Right kidney (tissue), 1 donor: ENCODE results near the gene CHPF2.

Experiments
- DNase-seq: peaks from one replicate; pipeline ENCODE4 v3.0.0-alpha.2; 2016

CHPF2 gene

DNA sequence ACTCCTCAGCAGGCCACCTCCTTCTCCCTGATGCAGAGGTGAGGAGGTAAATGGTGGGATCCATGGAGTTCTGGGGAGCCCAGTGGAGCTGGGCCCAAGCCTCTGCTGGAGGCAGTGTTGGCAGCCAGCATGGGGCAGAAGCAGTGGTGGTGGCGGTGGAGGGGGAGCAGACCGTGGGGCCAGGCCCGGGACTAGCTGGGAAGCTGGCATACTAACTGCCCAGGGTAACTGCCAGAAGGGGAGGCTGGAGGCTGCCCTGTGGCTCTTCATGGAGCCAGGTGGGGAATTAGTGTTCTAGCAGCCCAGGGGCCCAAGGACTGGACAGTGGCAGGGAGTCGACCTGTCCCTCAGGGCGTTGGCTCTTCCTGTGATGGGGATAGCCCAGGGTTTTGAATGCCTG is 32.3 kb downstream of the CHPF2 start:
- no peak for DNase-seq

DNA sequence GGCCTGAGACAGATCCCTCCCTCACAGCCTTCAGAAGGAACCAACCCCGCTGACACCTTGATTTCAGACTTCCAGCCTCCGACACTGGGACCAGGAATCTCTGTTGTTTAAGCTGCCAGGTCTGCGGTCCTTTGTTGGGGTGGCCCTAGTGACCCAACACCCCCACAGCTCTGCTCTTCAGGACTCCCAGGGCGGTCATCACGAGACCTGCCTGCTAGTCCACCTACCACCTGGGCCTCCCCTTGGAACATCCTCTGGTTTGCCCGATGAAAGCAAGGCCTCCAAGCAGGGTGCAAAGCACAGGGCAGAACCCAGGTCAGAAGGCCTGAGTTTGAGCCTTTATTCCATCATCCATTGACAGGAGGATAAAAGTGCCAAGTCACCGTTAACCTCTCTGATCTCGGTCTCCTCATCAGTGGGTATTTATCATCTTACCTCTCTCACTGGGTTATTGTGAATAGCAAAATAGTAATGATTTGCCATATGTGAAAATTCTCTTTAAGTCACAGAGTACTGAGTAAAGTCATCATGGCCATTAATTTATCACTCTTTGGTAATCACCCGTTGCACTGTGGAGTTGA is 33.2 kb downstream of the CHPF2 start:
- no peak for DNase-seq

GRCh38 chr7:151269511-151269910 is 37.2 kb downstream of the CHPF2 start:
- no peak for DNase-seq

GRCh38 chr7:151271699-151272355 is 39.5 kb downstream of the CHPF2 start:
- no peak for DNase-seq

DNA sequence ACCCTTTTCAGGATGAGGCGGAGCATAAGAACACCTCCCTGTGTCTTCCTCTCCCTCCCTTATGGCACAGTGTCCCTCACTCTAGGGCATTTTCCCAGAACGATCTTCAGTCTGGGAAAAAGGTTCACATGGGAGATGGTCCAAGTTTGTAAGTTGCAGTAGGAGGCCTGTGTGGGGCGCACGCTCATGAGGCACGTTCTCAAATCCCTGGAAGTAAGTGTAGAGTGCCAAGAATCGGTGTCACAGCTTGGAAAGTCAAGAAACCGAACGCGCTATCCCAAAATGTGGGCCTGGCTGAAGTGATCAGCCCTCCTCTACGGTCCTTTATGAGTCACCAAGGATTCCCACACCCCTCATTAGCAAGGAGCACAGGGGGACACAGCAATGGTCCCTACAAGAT is 40.1 kb downstream of the CHPF2 start:
- no peak for DNase-seq

- no peak for DNase-seq
Observed at GRCh38 chr7:151272877-151273276, 40.6 kb downstream of the CHPF2 start.

DNA sequence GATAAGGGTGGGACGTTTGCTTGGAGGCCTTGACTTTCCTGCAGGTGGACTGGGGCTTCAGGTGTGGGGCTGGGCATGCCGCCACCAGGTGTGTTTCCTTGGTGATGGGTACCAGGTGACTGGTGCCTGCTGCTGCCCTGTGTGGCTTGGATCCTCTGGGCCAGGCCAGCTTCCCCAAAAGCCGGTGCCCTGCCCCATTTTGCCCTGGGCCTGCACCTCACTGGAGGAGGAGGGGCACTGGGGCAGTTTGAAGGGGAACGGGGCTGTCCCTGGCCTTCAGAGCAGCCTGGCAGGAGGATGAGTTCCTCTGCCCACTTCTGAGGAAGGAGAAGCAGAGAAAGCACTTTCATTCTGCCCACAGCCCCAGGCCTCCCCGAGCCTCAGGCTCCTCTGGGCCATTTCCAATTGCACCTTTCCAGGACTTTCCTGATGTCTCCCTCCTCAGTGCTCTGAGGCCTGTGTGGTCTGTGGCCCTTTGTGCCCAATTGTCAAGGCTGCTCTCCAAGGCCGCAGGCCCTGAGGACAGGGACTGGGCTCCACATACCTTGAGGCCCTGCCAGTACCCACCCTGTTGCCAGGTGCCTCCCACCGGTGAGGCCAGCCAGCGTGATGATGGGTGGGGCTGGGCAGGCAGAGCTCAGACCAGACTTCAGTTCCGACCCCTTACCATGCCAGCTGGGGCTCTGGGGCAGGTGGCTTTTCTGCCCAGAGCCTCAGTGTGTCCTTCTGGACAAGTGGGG is 41.5 kb downstream of the CHPF2 start:
- no peak for DNase-seq

GRCh38 chr7:151274396-151274795 is 42.1 kb downstream of the CHPF2 start:
- no peak for DNase-seq

GRCh38 chr7:151274936-151275812 is 42.9 kb downstream of the CHPF2 start:
- DNase-seq, result no peak

DNA sequence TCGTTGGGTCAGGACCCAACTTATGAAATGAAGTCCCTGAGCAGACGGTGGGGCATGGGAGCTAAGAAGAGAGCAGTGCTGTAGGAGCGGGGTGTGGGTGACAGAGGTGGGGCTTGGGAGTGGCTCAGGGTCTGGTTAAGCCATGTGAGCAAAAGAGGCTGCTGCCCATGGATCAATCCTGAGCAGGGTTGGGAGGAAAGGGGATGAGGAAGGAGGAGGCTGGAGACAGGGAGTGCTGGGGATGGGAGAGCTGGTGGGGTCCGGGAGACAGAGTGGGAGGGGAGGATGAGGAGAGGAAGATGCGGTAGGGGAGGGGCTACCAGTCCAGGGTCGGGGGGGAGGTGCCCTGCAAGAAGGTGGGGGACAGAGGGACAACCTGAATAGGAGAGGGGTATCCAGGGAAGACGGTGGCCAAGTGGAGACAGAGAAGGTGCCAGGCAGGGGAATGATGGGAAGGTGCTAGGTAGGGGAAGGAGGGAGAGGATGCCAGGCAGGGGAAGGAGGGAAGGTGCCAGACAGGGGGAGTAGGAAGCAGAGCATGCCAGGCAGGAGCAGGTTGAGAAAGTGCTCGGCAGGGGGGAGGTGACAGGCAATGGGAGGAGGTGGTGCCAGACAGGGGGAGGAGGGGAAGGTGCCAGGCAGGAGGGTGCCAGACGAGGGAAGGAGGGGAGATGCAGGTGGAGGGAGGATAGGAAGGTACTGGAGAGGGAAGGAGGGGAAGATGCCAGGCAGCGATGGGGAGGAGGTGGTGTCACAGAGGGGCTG is 43.7 kb downstream of the CHPF2 start:
- DNase-seq, result no peak

GRCh38 chr7:151276666-151277590 is 44.6 kb downstream of the CHPF2 start:
- peak; percentile 71 for DNase-seq

DNA sequence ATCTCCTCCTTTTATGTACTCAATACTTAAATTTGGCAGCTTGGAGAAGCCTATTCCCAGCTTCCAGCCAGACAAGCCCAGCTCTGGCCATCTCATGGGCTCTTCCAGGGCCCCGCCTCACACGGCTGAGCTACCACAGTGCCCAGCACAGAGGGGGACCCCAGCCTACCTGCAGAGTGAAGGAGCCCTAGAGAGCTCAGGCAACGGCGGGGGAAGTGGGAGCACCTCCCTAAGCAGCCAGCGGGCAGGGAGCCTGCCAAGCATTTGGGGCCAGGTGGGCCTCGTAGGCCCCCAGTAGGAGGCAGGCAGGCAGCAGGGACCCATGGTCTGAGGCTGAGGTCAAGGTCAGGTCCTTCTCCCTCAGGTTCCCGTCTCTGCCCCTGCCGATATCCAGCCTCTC is 45.3 kb downstream of the CHPF2 start:
- DNase-seq, result no peak

DNA sequence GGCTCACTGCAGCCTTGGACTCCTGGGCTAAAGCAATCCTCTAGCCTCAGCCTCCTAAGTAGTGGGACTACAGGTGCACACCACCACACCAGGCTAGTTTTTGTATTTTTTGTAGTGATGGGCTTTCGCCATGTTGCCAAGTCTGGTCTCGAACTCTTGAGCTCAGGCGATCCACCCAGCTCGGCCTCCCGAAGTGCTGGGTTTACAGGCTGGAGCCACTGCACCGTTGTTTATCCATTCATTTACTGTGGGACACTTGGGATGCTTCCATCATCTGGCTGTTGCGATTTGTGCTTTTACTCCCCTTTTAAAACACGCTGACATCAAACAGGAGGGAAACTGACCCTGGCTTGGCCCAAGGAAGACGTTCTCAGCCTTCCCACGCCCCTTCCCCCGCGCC is 46.7 kb downstream of the CHPF2 start:
- DNase-seq, result no peak

DNA sequence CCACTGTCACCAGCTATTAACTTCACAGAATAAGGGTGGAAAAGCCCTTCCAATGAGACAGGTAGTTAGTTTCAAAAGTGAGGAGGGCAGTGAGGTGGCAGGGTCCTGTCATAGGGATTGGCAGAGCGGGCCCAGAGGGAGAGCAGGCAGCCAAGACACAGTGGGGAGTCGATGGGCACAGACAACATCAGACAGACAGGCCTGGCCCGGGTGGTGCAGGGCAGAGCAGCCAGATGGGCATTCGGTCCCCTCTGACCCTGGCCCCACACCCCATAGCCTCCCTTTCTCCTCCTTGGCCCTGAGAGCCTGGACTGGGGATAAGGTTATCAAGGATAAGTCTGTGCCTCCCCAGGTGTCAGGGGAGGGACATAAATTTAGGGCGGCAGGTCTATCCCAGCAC is 47.6 kb downstream of the CHPF2 start:
- no peak for DNase-seq

GRCh38 chr7:151280388-151281019 is 48.2 kb downstream of the CHPF2 start:
- no peak for DNase-seq

DNA sequence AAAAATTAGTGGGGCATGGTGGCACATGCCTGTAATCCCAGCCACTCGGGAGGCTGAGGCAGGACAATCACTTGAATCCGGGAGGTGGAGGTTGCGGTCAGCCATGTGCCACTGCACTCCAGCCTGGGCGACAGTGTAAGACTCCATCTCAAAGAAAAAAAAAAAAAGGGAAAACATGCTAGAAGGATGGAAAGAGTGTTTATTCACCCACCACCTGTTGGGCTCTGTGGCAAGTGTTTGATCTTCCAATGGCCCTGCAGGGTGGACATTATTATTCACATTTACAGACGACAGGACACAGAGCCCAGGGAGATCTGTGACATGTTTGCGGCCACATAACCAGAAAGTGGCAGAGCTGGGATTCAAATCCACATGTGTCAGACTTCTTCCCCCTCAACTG is 49.4 kb downstream of the CHPF2 start:
- DNase-seq, result no peak

DNA sequence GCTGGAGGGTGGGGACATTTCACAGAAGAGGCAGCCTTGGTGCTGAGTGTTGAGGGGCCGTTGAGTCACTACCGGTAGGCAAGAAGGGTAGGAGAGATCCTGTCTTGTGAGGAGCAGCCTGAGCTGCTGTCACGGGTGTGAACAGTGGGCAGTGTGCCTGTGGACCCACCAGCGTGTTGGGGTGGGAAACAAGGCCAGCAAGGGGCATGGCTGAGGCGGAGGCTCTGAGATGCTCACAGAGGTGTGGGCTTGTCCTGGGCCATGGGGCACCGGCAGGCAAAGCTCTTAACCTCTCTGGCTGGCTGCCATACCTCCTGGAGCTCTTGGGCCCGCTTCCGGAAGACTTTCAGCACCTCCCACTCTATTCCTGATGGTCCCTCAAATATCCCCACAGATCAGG is 49.8 kb downstream of the CHPF2 start:
- DNase-seq, result no peak

DNA sequence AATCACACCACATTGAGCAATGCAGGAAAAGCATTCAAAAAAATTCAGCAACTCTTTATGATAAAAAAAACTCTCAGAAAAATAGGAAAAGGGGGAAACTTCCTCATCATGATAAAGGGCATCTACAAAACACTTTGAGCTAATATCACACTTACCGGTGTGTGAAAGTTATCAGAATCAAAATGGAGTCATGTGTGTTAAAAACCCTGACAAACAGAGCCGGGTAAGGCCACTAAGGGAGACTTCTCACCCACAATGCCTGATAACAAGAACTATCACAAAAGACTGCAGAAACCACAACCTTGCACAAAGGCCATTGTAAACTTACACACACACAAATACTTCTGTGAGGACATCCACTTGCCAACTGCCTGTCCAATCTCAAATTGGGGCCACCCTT is 51.0 kb downstream of the CHPF2 start:
- no peak for DNase-seq

GRCh38 chr7:151286148-151286547 is 53.9 kb downstream of the CHPF2 start:
- DNase-seq, result no peak
